Body of pancreas (tissue), 4 donors: ENCODE measurements around the gene SNX3.

Experiments
- POLR2A ChIP-seq, 3 donors: fragments of 450-650 bp; IDR thresholded peaks; one replicate each; pipeline ENCODE4 v1.6.1; 2016; ENCODE audit warnings: antibody characterized with exemption in 3 of 3, mild to moderate bottlenecking in 2 of 3
- TF ChIP-seq, protein P1 (sequence below), 7 experiments: fragments of 450-650 bp in 4 of 7; fragments of 200-600 bp in 3 of 7; sonication (generic) in 3 of 7; IDR thresholded peaks; one replicate each; pipeline ENCODE4 v1.5.1; 2016 to 2019; ENCODE audit warnings: antibody characterized with exemption in 7 of 7

DNA sequence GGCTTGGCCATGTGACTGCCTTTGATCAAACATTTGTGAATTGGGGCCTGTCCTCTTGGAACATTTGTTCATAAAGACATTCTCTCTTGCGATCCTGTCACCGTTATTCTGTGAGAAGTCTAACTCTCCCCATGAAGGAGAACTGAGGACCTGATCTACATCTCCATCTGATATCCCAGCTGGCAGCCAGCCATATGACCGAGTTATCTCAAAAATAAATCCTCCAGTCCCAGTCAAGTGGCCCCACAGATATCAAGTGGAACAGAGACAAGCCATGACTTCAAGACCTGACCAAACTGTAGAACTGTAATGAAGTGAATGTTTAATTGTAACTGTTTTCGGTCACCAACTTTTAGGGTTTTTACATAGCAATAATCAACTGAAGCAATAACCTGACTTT lies 25.7 kb downstream of the SNX3 start:
- TF ChIP-seq, protein P1, sequence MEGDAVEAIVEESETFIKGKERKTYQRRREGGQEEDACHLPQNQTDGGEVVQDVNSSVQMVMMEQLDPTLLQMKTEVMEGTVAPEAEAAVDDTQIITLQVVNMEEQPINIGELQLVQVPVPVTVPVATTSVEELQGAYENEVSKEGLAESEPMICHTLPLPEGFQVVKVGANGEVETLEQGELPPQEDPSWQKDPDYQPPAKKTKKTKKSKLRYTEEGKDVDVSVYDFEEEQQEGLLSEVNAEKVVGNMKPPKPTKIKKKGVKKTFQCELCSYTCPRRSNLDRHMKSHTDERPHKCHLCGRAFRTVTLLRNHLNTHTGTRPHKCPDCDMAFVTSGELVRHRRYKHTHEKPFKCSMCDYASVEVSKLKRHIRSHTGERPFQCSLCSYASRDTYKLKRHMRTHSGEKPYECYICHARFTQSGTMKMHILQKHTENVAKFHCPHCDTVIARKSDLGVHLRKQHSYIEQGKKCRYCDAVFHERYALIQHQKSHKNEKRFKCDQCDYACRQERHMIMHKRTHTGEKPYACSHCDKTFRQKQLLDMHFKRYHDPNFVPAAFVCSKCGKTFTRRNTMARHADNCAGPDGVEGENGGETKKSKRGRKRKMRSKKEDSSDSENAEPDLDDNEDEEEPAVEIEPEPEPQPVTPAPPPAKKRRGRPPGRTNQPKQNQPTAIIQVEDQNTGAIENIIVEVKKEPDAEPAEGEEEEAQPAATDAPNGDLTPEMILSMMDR (IDR thresholded peaks at IDR 0.05): no peak
- no peak for TF ChIP-seq POLR2A (IDR thresholded peaks at IDR 0.05)
